Measurements from ENCODE around the gene MAN1A1. TPM values are rescaled to one million over a fixed set of nuclear protein-coding genes. Genes with fewer than 3 reads are reported as not detected.

MAN1A1 gene
- total RNA-seq, 6 experiments from 2014 or later = 109 to 191 (median 139) TPM

DNA sequence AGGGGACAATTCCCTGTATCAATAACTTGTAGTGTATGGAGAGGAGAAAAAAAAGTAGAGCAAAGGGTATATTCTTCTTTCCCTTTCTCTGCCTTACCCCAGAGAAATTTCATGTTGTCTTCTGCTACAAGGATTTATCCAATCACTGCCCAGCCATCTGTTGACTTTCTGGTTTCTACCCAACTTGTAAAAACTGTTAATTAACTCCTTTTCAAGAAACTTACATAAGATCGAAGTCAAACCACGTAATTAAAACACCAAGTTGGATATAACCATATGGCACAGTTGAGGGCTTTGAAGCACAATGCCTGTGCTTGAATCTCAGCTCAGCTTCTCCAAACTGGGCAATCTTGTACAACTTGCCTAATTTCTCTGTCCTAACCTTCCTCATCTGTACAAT lies 99.5 kb downstream of the MAN1A1 start:
- Histone ChIP-seq H3K27me3 (no peaks in the 10 kb centered on the region), H3K9me3 (no peaks in the 10 kb centered on the region), H3K36me3 (peaks cover 0 to 14% (median 0%) of the 10 kb centered on the region in 4 donors), H3K4me1 (no peaks in the 10 kb centered on the region), H3K27ac (no peak overlapping the region), H3K4me3 (no peak overlapping the region)
- TF ChIP-seq POLR2A (IDR thresholded peaks at IDR 0.05) (no peak), CTCF (IDR thresholded peaks at IDR 0.05) (no peak)
- ATAC-seq = no peak
- intact Hi-C loops (cut with DNase I) = no loop called here
- 100% methylated on average over 2 of the region's 2 CpGs for WGBS (ENCODE audit: insufficient coverage, low coverage, low lambda C conversion rate, missing lambda C conversion rate)
- no peak for DNase-seq

DNA sequence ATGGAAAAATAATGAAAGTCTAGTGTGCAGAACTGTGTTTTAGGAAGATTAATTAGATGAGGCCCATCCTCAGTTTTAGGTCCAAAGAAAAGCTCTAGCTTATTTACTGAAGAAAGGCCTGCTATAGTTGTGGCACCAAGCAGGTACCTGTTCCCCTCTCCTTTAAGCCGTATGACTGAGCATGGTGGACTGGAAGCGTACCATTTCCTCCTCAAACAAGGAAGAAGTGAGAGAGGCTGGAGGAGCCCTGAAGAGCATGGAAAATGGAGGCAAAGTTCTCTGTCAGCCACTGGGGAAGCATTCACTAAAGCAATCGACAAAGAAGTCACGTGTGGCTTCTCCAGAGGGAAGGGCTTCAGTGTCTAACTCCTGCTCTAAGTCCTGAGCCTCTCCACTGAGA lies 100.2 kb downstream of the MAN1A1 start:
- no peak for ATAC-seq
- WGBS (ENCODE audit: insufficient coverage, low coverage, low lambda C conversion rate, missing lambda C conversion rate) = 83% methylated on average over 2 of the region's 4 CpGs
- no peak for DNase-seq

DNA sequence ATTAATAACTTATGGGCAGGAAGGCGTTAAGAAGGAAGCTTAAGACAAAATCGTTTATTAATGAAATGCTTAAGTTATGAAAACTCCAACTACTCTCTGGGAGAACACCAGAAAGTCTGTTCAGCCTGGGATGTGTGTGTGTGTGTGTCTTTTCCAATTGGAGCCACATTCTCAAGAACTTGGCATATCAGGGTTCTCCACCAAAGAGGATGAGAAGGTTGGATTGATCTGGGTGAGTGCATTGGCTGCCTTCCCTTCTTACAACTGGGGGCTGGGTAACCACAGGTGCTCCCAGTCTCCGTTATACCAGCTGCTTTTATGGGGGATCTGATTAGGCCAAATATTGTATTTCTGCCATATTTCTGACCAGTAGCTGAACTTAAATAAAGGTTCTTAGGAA lies 102.1 kb downstream of the MAN1A1 start:
- Histone ChIP-seq H3K27ac (no peak overlapping the region), H3K9me3 (no peaks in the 10 kb centered on the region), H3K36me3 (peaks cover 0 to 14% (median 0%) of the 10 kb centered on the region in 4 donors), H3K27me3 (no peaks in the 10 kb centered on the region), H3K4me3 (no peak overlapping the region), H3K4me1 (peaks cover 0 to 2% (median 0%) of the 10 kb centered on the region in 4 donors)
- TF ChIP-seq CTCF (IDR thresholded peaks at IDR 0.05) = no peak
- no peak for TF ChIP-seq POLR2A (IDR thresholded peaks at IDR 0.05)
- DNase-seq (no peak), ATAC-seq (no peak)
- intact Hi-C loops (cut with DNase I) = no loop called here
- WGBS (ENCODE audit: insufficient coverage, low coverage, low lambda C conversion rate, missing lambda C conversion rate) = 94% methylated on average over 2 of the region's 3 CpGs

More for the DNA sequence above, 100.2 kb downstream of the MAN1A1 start:
- no peak for TF ChIP-seq CTCF (IDR thresholded peaks at IDR 0.05)
- no peak for TF ChIP-seq POLR2A (IDR thresholded peaks at IDR 0.05)
- Histone ChIP-seq H3K9me3 (no peaks in the 10 kb centered on the region), H3K4me3 (no peak overlapping the region), H3K36me3 (peaks cover 0 to 14% (median 0%) of the 10 kb centered on the region in 4 donors), H3K27ac (no peak overlapping the region), H3K4me1 (no peaks in the 10 kb centered on the region), H3K27me3 (no peaks in the 10 kb centered on the region)
- intact Hi-C loops (cut with DNase I) = no loop called here

GRCh38 chr6:119243657-119244056 lies 105.9 kb downstream of the MAN1A1 start:
- no peaks in the 10 kb centered on the region for H3K9me3 ChIP-seq
- 88% methylated on average over 2 of the region's 2 CpGs for WGBS (ENCODE audit: insufficient coverage, low coverage, low lambda C conversion rate, missing lambda C conversion rate)
- intact Hi-C loops (cut with DNase I) = no loop called here
- H3K27ac ChIP-seq = no peak overlapping the region
- TF ChIP-seq CTCF (IDR thresholded peaks at IDR 0.05) = no peak
- no peak for TF ChIP-seq POLR2A (IDR thresholded peaks at IDR 0.05)
- DNase-seq (no peak), ATAC-seq (no peak)
- H3K4me3 ChIP-seq = no peak overlapping the region
- peaks cover 0 to 21% (median 2%) of the 10 kb centered on the region in 4 donors for H3K4me1 ChIP-seq
- H3K27me3 ChIP-seq = no peaks in the 10 kb centered on the region
- peaks cover 0 to 14% (median 0%) of the 10 kb centered on the region in 4 donors for H3K36me3 ChIP-seq

DNA sequence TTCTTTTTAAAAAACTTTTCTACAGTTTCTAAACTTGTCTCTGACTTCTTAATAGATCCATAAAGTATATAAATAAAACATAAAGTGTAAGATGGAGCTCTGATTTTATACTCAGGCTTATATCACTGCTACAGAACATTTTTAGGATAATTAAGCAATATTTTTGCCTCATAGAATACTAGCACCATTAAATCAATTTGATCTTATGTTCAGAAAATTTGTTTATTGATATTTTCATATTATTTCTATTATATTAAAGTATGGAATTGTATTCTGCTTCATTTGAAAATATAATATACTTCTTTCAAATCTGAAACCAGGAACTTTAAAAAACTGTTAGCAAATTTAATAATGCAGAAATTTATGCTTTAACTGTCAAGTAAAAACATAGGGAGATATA lies 106.5 kb downstream of the MAN1A1 start:
- no peak overlapping the region for H3K27ac ChIP-seq
- H3K9me3 ChIP-seq = no peaks in the 10 kb centered on the region
- H3K4me3 ChIP-seq = no peak overlapping the region
- no peak for TF ChIP-seq CTCF (IDR thresholded peaks at IDR 0.05)
- H3K4me1 ChIP-seq = peaks cover 0 to 21% (median 2%) of the 10 kb centered on the region in 4 donors
- ATAC-seq (no peak), DNase-seq (no peak)
- H3K27me3 ChIP-seq = no peaks in the 10 kb centered on the region
- intact Hi-C loops (cut with DNase I) = no loop called here
- peaks cover 0 to 14% (median 0%) of the 10 kb centered on the region in 4 donors for H3K36me3 ChIP-seq

Data from right lobe of liver (tissue), 6 donors.